Measurements from ENCODE around the gene NTN5. TPM values are rescaled to one million over a fixed set of nuclear protein-coding genes. Genes with fewer than 3 reads are reported as not detected.

Gene NTN5
- total RNA-seq, 1 donor, result under 0.01 TPM

DNA sequence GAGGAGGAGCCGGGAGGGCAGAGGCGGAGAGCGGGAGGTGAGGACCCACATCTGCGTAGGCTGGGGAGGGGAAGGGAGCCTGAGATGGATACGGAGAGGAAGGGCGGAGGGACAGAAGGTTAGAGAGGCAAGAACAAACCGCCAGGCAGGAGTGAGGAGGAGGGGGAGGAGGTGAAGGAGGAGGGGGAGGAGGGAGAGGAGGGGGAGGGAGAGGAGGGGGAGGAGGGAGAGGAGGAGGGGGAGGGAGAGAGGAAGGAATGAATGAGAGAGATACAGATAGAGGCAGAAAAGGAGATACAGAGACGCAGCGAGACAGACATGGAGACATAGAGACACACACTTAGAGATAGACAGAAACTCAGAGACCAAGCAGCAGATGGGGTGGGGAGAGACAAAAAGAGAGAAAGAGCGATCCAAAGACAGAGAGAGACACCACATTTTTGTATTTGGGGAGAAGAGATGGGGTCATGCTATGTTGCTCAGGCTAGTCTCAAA lies 26.0 kb downstream of the NTN5 start:
- DNase-seq (ENCODE audit: insufficient read length, low spot score, missing footprints), result peak; percentile 47

DNA sequence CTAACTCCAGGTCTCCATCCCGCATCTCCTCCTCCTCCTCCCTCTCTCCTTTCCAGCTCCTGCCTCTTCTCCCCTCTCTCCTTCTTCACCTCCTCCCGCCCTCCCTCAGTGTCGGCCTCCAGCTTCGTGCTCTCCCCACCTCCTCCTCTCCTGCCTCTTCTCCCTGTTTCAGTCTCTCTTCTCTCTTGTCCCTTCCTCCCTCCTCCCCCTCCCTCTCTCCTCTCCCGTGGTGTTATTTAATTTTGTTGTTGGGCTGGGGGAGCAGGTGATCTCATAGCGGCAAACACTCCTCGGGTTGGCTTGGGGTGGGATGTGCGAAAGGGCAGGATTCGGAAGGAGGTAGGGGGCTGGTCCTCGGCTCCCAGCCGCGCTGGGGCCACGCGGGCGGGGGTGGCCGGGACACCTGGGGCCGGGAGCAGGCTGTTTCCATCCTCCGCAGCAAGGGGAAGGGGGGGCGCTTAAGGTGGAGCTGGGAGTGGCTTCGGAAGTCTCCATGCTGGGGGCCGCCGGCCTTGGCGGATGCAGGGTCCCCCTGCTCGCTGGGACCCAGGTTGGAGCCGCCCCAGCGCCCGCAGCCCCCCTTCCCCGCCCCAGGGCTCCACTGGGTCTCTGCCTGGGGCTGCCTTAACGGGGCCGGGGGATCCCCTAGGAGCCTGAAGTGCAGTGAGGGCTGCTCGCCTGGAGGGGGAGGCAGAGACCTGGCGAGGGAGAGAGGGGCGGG lies 26.7 kb downstream of the NTN5 start, which contains the start of gene CA11:
CA11 (minus strand) TSS at position 187 of the 721 bp plus-strand sequence. CDS start 555 bp downstream, outside the sequence.
- no peaks in the 10 kb centered on the region for H3K79me2 ChIP-seq (ENCODE audit: insufficient read depth, low read length)
- no peaks in the 10 kb centered on the region for H3K36me3 ChIP-seq (ENCODE audit: insufficient read depth, low read length)
- TF ChIP-seq, protein P1, sequence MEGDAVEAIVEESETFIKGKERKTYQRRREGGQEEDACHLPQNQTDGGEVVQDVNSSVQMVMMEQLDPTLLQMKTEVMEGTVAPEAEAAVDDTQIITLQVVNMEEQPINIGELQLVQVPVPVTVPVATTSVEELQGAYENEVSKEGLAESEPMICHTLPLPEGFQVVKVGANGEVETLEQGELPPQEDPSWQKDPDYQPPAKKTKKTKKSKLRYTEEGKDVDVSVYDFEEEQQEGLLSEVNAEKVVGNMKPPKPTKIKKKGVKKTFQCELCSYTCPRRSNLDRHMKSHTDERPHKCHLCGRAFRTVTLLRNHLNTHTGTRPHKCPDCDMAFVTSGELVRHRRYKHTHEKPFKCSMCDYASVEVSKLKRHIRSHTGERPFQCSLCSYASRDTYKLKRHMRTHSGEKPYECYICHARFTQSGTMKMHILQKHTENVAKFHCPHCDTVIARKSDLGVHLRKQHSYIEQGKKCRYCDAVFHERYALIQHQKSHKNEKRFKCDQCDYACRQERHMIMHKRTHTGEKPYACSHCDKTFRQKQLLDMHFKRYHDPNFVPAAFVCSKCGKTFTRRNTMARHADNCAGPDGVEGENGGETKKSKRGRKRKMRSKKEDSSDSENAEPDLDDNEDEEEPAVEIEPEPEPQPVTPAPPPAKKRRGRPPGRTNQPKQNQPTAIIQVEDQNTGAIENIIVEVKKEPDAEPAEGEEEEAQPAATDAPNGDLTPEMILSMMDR (IDR thresholded peaks at IDR 0.05; ENCODE audit: extremely low read depth, low read depth, low read length), result peak; percentile 66
- H3K4me2 ChIP-seq (ENCODE audit: insufficient read depth, low read length), result peak within 1 kb of the TSS; percentile 76
- peak within 1 kb of the TSS; percentile 70 for H3K4me3 ChIP-seq (ENCODE audit: insufficient read depth, low read length)
- no peaks in the 10 kb centered on the region for H3K9me3 ChIP-seq (ENCODE audit: low read depth, low read length)
- DNase-seq (ENCODE audit: insufficient read length, low spot score, missing footprints), result peak; percentile 97
- H3K27me3 ChIP-seq (ENCODE audit: insufficient read depth, low read length), result peaks cover 3% of the 10 kb centered on the region
- peaks cover 24% of the 10 kb centered on the region for H3K4me1 ChIP-seq (ENCODE audit: insufficient read depth, low read length)
- H3K27ac ChIP-seq (ENCODE audit: low read depth, low read length), result no peak within 1 kb of the TSS
- H2AFZ ChIP-seq (ENCODE audit: low read length), result peak within 1 kb of the TSS; percentile 87
- H4K20me1 ChIP-seq (ENCODE audit: insufficient read depth, low read length), result no peaks in the 10 kb centered on the region

More for the DNA sequence above, 26.0 kb downstream of the NTN5 start:
- H3K4me1 ChIP-seq (ENCODE audit: insufficient read depth, low read length), result peaks cover 24% of the 10 kb centered on the region
- H3K9me3 ChIP-seq (ENCODE audit: low read depth, low read length), result no peaks in the 10 kb centered on the region
- no peaks in the 10 kb centered on the region for H3K79me2 ChIP-seq (ENCODE audit: insufficient read depth, low read length)
- H3K27ac ChIP-seq (ENCODE audit: low read depth, low read length), result no peak overlapping the region
- peak overlapping the region; percentile 76 for H3K4me2 ChIP-seq (ENCODE audit: insufficient read depth, low read length)
- H4K20me1 ChIP-seq (ENCODE audit: insufficient read depth, low read length), result no peaks in the 10 kb centered on the region
- peak overlapping the region; percentile 70 for H3K4me3 ChIP-seq (ENCODE audit: insufficient read depth, low read length)
- TF ChIP-seq, protein P1 (IDR thresholded peaks at IDR 0.05; ENCODE audit: extremely low read depth, low read depth, low read length), result no peak
- H2AFZ ChIP-seq (ENCODE audit: low read length), result peak overlapping the region; percentile 87
- no peaks in the 10 kb centered on the region for H3K36me3 ChIP-seq (ENCODE audit: insufficient read depth, low read length)
- peaks cover 3% of the 10 kb centered on the region for H3K27me3 ChIP-seq (ENCODE audit: insufficient read depth, low read length)

DNA sequence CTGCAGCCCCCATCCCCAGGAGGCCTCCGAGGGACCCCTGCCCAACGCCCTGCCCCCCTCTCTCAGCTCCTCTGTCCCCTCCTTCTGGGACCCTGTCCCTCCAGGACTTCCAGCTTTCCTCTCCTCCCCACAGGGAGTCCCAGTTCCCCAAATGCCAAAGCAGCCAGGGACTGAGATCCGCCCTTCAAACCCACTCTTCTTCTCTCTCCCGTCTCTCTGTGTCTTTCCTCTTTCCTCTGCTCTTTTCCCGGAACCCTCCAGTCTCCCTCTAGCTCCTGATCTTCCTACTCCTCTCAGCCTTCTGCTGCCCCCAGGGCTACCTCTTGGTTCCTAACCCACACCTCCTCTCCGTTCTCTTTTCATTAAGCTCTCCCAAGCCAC lies 27.2 kb downstream of the NTN5 start:
- TF ChIP-seq, protein P1 (IDR thresholded peaks at IDR 0.05; ENCODE audit: extremely low read depth, low read depth, low read length), result no peak
- Histone ChIP-seq H2AFZ (ENCODE audit: low read length) (peak overlapping the region; percentile 87), H3K4me1 (ENCODE audit: insufficient read depth, low read length) (peaks cover 24% of the 10 kb centered on the region), H3K27me3 (ENCODE audit: insufficient read depth, low read length) (peaks cover 3% of the 10 kb centered on the region), H3K27ac (ENCODE audit: low read depth, low read length) (no peak overlapping the region), H3K4me3 (ENCODE audit: insufficient read depth, low read length) (peak overlapping the region; percentile 70), H3K36me3 (ENCODE audit: insufficient read depth, low read length) (no peaks in the 10 kb centered on the region), H3K9me3 (ENCODE audit: low read depth, low read length) (no peaks in the 10 kb centered on the region), H3K79me2 (ENCODE audit: insufficient read depth, low read length) (no peaks in the 10 kb centered on the region), H4K20me1 (ENCODE audit: insufficient read depth, low read length) (no peaks in the 10 kb centered on the region), H3K4me2 (ENCODE audit: insufficient read depth, low read length) (peak overlapping the region; percentile 76)
- peak; percentile 74 for DNase-seq (ENCODE audit: insufficient read length, low spot score, missing footprints)
